GM21528 (cell line): ENCODE measurements around the gene ALG14.

Source experiments
- ATAC-seq: cut with Tn5 transposase; IDR thresholded peaks from one replicate; pipeline ENCODE4 v1.9.1; 2021; ENCODE audit warnings: mild to moderate bottlenecking, moderate library complexity; ENCODE audit not compliant: unreplicated experiment, low FRiP score

Gene ALG14

GRCh38 chr1:94988356-94988755, 84.4 kb downstream of the ALG14 start:
- ATAC-seq = no peak

GRCh38 chr1:94986783-94987182, 86.0 kb downstream of the ALG14 start:
- ATAC-seq = no peak

- ATAC-seq = no peak
Observed at GRCh38 chr1:94983171-94983739, 89.5 kb downstream of the ALG14 start.

- no peak for ATAC-seq
Observed at GRCh38 chr1:94982398-94982797, 90.4 kb downstream of the ALG14 start.

GRCh38 chr1:94981575-94981973, 91.2 kb downstream of the ALG14 start:
- no peak for ATAC-seq

GRCh38 chr1:94980582-94981574, 91.9 kb downstream of the ALG14 start:
- no peak for ATAC-seq

GRCh38 chr1:94979656-94980581, 92.8 kb downstream of the ALG14 start:
- ATAC-seq = no peak

- no peak for ATAC-seq
Observed at GRCh38 chr1:94979131-94979530, 93.6 kb downstream of the ALG14 start.

GRCh38 chr1:94978401-94978800, 94.3 kb downstream of the ALG14 start:
- no peak for ATAC-seq

GRCh38 chr1:94976971-94977548, 95.7 kb downstream of the ALG14 start:
- no peak for ATAC-seq

GRCh38 chr1:94974824-94975223, 97.9 kb downstream of the ALG14 start:
- ATAC-seq = no peak

GRCh38 chr1:94974241-94974640, 98.5 kb downstream of the ALG14 start:
- ATAC-seq = no peak

- no peak for ATAC-seq
Observed at GRCh38 chr1:94973309-94973922, 99.3 kb downstream of the ALG14 start.

GRCh38 chr1:94971491-94971924, 101.2 kb downstream of the ALG14 start:
- no peak for ATAC-seq

GRCh38 chr1:94970783-94971182, 102.0 kb downstream of the ALG14 start:
- no peak for ATAC-seq

- no peak for ATAC-seq
Observed at GRCh38 chr1:94969137-94969536, 103.6 kb downstream of the ALG14 start.

- ATAC-seq = no peak
Observed at GRCh38 chr1:94966033-94966432, 106.7 kb downstream of the ALG14 start.

- ATAC-seq = no peak
Observed at GRCh38 chr1:94963864-94964263, 108.9 kb downstream of the ALG14 start.

GRCh38 chr1:94962409-94963265, 110.1 kb downstream of the ALG14 start:
- ATAC-seq = peak; percentile 97
